GM12878 (cell line): Measurements from ENCODE around the gene PPP2R5D. TPM values are rescaled to one million over a fixed set of nuclear protein-coding genes. Genes with fewer than 3 reads are reported as not detected.

Experiments
- ATF7 ChIP-seq: fragments of 450-650 bp; IDR thresholded peaks from 2 replicates; pipeline ENCODE4 v1.6.1; 2016; ENCODE audit warnings: low read depth, mild to moderate bottlenecking
- BACH1 ChIP-seq: fragments of 450-650 bp; IDR thresholded peaks from 2 replicates; pipeline ENCODE4 v1.6.1; 2017; ENCODE audit warnings: mild to moderate bottlenecking, borderline replicate concordance
- CBX3 ChIP-seq: fragments of 200-600 bp; sonication (generic); IDR thresholded peaks from 2 replicates; pipeline ENCODE4 v1.6.1; 2016; ENCODE audit warnings: low read depth, borderline replicate concordance
- CBX5 ChIP-seq: sonication (generic); IDR thresholded peaks from 2 replicates; pipeline ENCODE4 v1.6.1; 2016; ENCODE audit warnings: low read depth, moderate library complexity, mild to moderate bottlenecking, inconsistent platforms
- CEBPB ChIP-seq, 2 experiments: fragments of 150-350 bp in 1 of 2; IDR thresholded peaks; 2 replicates each; pipeline ENCODE4 v1.6.1; 2012 to 2014; ENCODE audit warnings: low read depth in 2 of 2, low read length in 2 of 2, borderline replicate concordance in 1 of 2, inconsistent platforms in 1 of 2
- CHD4 ChIP-seq: fragments of 200-600 bp; sonication (generic); IDR thresholded peaks from 2 replicates; pipeline ENCODE4 v1.6.1; 2016; ENCODE audit warnings: mild to moderate bottlenecking
- DPF2 ChIP-seq: fragments of 450-650 bp; IDR thresholded peaks from 2 replicates; pipeline ENCODE4 v1.6.1; 2017; ENCODE audit warnings: mild to moderate bottlenecking
- ESRRA ChIP-seq: IDR thresholded peaks from 2 replicates; pipeline ENCODE4 v1.6.1; 2012; ENCODE audit warnings: mild to moderate bottlenecking, low read length, improper control_type of control experiment
- EZH2 ChIP-seq: IDR thresholded peaks from 2 replicates; pipeline ENCODE4 v1.6.1; 2012; ENCODE audit warnings: low read depth, mild to moderate bottlenecking, control low read depth, inconsistent platforms, low read length, borderline replicate concordance; ENCODE audit not compliant: control insufficient read depth
- FOXM1 ChIP-seq: IDR thresholded peaks from 2 replicates; pipeline ENCODE4 v1.6.1; 2012; ENCODE audit warnings: low read depth, mild to moderate bottlenecking, inconsistent platforms, low read length, moderate library complexity
- IKZF2 ChIP-seq, 2 experiments: fragments of 450-650 bp; IDR thresholded peaks; 2 replicates each; pipeline ENCODE4 v1.6.1; 2017; ENCODE audit warnings: mild to moderate bottlenecking in 2 of 2, moderate library complexity in 2 of 2
- MEF2A ChIP-seq: IDR thresholded peaks from 2 replicates; pipeline ENCODE4 v1.6.1; 2011; ENCODE audit warnings: low read depth, mild to moderate bottlenecking, low read length, moderate library complexity; ENCODE audit not compliant: insufficient read depth
- NFXL1 ChIP-seq: fragments of 450-650 bp; IDR thresholded peaks from 2 replicates; pipeline ENCODE4 v1.6.1; 2017; ENCODE audit warnings: antibody characterized with exemption, mild to moderate bottlenecking, borderline replicate concordance
- NFYA ChIP-seq: IDR thresholded peaks from 2 replicates; pipeline ENCODE4 v1.6.1; 2011; ENCODE audit warnings: low read depth, mild to moderate bottlenecking, low read length, improper control_type of control experiment, borderline replicate concordance
- NR2F1 ChIP-seq: fragments of 450-650 bp; conservative IDR thresholded peaks from 2 replicates; pipeline ENCODE4 v1.6.1; 2017; ENCODE audit warnings: mild to moderate bottlenecking
- POLR2AphosphoS2 ChIP-seq: IDR thresholded peaks from 2 replicates; pipeline ENCODE4 v1.6.1; 2011; ENCODE audit warnings: low read depth, mild to moderate bottlenecking, low read length, improper control_type of control experiment, moderate library complexity
- RAD21 ChIP-seq: IDR thresholded peaks from 2 replicates; pipeline ENCODE4 v1.6.1; 2011; ENCODE audit warnings: mild to moderate bottlenecking, low read depth, low read length, moderate library complexity; ENCODE audit not compliant: insufficient read depth
- RBBP5 ChIP-seq: fragments of 200-600 bp; sonication (generic); conservative IDR thresholded peaks from 2 replicates; pipeline ENCODE4 v1.6.1; 2016
- RUNX3 ChIP-seq: IDR thresholded peaks from 2 replicates; pipeline ENCODE4 v1.6.1; 2012; ENCODE audit warnings: low read length, inconsistent platforms
- SIX5 ChIP-seq: IDR thresholded peaks from 2 replicates; pipeline ENCODE4 v1.6.1; 2011; ENCODE audit warnings: mild to moderate bottlenecking, low read depth, low read length, moderate library complexity; ENCODE audit not compliant: severe bottlenecking
- ZBTB11 ChIP-seq: fragments of 450-650 bp; formaldehyde crosslinking; IDR thresholded peaks from 2 replicates; pipeline ENCODE4 v1.5.0; 2022; ENCODE audit warnings: mild to moderate bottlenecking, missing genetic modification characterization
- ZNF687 ChIP-seq: fragments of 450-650 bp; IDR thresholded peaks from 2 replicates; pipeline ENCODE4 v1.6.1; 2017; ENCODE audit warnings: mild to moderate bottlenecking, moderate library complexity
- polyA plus RNA-seq, 11 experiments: library from polyadenylated mRNA; depleted of rRNA in 4 of 11; unstranded in 6 of 11; stranded (reverse) in 5 of 11; fragments of >200 nt; fragmentation: Nextera tagmentation in 4 of 11; fragmentation: Illumina TruSeq in 1 of 11; extraction: Ambion mirVana in 4 of 11; extraction: Trizol in 1 of 11; gene quantifications; 1 replicate in 1 of 11; 2 replicates in 10 of 11; pipeline versions ENCODE4 v1.2.1 to v1.2.3, GENCODE V29; 2011 to 2016; ENCODE audit warnings: inconsistent platforms in 2 of 11, missing spikeins in 2 of 11, low read depth in 1 of 11
- total RNA-seq, 4 experiments: library from RNA; depleted of rRNA in 3 of 4; stranded (reverse); fragments of >200 nt in 3 of 4; fragmentation: Illumina TruSeq in 1 of 4; extraction: Trizol in 1 of 4; gene quantifications; 2 replicates each; pipeline versions ENCODE4 v1.2.1 to v1.2.3, GENCODE V29; 2013 to 2021
- TF ChIP-seq, protein P1 (sequence below): fragments of 450-650 bp; IDR thresholded peaks from 2 replicates; pipeline ENCODE4 v1.6.1; 2014; ENCODE audit warnings: mild to moderate bottlenecking

PPP2R5D gene
- total and polyA plus RNA-seq, 10 of the 15 experiments (the other 5 are each of a cell fraction or from before 2014, with no cell fraction given) = 1.5 to 59.0 (median 32.0) TPM

DNA sequence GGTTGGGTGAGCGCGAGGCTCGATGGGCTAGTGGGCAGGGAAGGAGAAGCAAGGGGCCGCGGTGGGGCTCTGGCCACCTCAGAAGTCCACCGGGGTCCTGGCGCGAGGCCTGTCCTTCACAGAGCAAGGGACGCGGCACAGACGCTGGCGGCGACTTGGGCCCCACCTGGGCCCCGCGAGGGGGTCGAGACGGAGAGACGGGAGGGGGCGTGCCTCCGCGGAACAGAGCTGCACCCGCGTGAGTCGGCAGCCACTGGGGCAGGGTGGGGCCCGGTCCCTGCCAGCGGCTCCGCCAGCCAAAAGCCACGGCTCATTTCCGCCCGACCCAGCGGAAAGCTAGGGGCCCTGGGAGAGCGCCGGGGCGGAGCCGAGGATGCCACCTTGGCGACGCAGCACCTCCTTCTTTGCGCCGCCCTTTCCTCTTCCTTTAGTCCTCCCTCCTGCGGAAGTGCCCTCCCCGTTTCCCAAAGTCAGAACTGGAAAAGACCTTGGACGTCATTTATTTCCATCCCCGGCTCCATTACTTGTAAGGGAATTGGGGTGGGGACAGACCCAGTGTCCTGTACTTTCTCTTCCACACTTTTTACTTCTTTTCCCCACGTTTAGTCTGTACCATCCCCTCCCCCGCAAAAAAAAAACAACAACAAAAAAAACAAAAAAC lies 69.3 kb downstream of the PPP2R5D start, which contains the start of gene CUL7 (continued):
- TF ChIP-seq ZNF687 = peak; percentile 74
- TF ChIP-seq RAD21 = no peak
- peak; percentile 8 for TF ChIP-seq SIX5
- peak; percentile 64 for TF ChIP-seq RUNX3
- 0 out of 2 replicates have a peak, but pooled peaks have one; percentile 50 for TF ChIP-seq FOXM1
- TF ChIP-seq CHD4 = no peak
- 0 out of 2 replicates have a peak, but pooled peaks have one; percentile 47 for TF ChIP-seq NR2F1
- TF ChIP-seq CEBPB (IDR thresholded peaks at IDR 0.05; ENCODE audit: borderline replicate concordance in 1 of 2, low read depth in 2 of 2, low read length in 2 of 2) = no peak
- TF ChIP-seq ESRRA = no peak
- TF ChIP-seq ZBTB11 (CRISPR knock-in tag) = 0 out of 2 replicates have a peak, but pooled peaks have one; percentile 38
- no peak for TF ChIP-seq EZH2
- no peak for TF ChIP-seq NFXL1
- TF ChIP-seq BACH1 = peak; percentile 94
- TF ChIP-seq ATF7 = peak; percentile 67
- TF ChIP-seq MEF2A = no peak
- peak; percentile 95 for TF ChIP-seq POLR2AphosphoS2
- no peak for TF ChIP-seq NFYA
- TF ChIP-seq RBBP5 = no peak; the same call in 1 of the 2 replicates
- TF ChIP-seq CBX3 = no peak
- peak; percentile 62; the same call in 1 of the 2 replicates for TF ChIP-seq DPF2
- TF ChIP-seq, protein P1, sequence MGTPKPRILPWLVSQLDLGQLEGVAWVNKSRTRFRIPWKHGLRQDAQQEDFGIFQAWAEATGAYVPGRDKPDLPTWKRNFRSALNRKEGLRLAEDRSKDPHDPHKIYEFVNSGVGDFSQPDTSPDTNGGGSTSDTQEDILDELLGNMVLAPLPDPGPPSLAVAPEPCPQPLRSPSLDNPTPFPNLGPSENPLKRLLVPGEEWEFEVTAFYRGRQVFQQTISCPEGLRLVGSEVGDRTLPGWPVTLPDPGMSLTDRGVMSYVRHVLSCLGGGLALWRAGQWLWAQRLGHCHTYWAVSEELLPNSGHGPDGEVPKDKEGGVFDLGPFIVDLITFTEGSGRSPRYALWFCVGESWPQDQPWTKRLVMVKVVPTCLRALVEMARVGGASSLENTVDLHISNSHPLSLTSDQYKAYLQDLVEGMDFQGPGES = peak; percentile 9; the same call in 1 of the 2 replicates
- peak; percentile 87 to 90 for TF ChIP-seq IKZF2 (IDR thresholded peaks at IDR 0.05)
- TF ChIP-seq CBX5 = no peak
